Small intestine (tissue), 7 donors: ENCODE data around the gene FAM174A. TPM values are rescaled to one million over a fixed set of nuclear protein-coding genes. Genes with fewer than 3 reads are reported as not detected.
A peak's percentile ranks its signal among the peaks of the same experiment; 100 is the strongest.

Experiments used
- DNase-seq, 2 donors: peaks; one replicate each; pipeline versions ENCODE4 v3.0.0 to v3.0.0-alpha.2; 2013
- FAIRE-seq: peaks from 2 replicates; lab custom pipeline; 2012; peaks lifted over from hg19 to GRCh38; lab: Jason Lieb, UNC
- H3K27ac ChIP-seq, 3 donors: one replicate each; pipeline ENCODE4 v1.5.1; 2013; ENCODE audit warnings: low read length in 2 of 3, mild to moderate bottlenecking in 2 of 3, control low read depth in 1 of 3, inconsistent platforms in 1 of 3, low read depth in 1 of 3, moderate library complexity in 1 of 3
- H3K27me3 ChIP-seq, 3 donors: one replicate each; pipeline ENCODE4 v1.6.1; 2013; ENCODE audit warnings: low read length in 3 of 3, inconsistent platforms in 1 of 3; ENCODE audit not compliant: control insufficient read depth in 3 of 3, insufficient read depth in 3 of 3
- H3K36me3 ChIP-seq, 3 donors: one replicate each; pipeline ENCODE4 v1.6.1; 2013; ENCODE audit warnings: low read length in 3 of 3, inconsistent platforms in 1 of 3, low read depth in 1 of 3, mild to moderate bottlenecking in 1 of 3, moderate library complexity in 1 of 3; ENCODE audit not compliant: control insufficient read depth in 3 of 3, insufficient read depth in 2 of 3
- H3K4me1 ChIP-seq, 3 donors: one replicate each; pipeline ENCODE4 v1.6.1; 2013; ENCODE audit warnings: low read length in 2 of 3, inconsistent platforms in 1 of 3, low read depth in 1 of 3, mild to moderate bottlenecking in 1 of 3, moderate library complexity in 1 of 3; ENCODE audit not compliant: control insufficient read depth in 3 of 3, insufficient read depth in 2 of 3
- H3K4me3 ChIP-seq, 3 donors: one replicate each; pipeline ENCODE4 v1.5.1; 2013; ENCODE audit warnings: low read length in 3 of 3, control low read depth in 1 of 3, inconsistent platforms in 1 of 3, low read depth in 1 of 3, mild to moderate bottlenecking in 1 of 3, moderate library complexity in 1 of 3
- H3K9me3 ChIP-seq, 2 donors: one replicate each; pipeline ENCODE4 v1.6.1; 2013; ENCODE audit warnings: low read depth in 1 of 2, low read length in 1 of 2; ENCODE audit not compliant: control insufficient read depth in 2 of 2, insufficient read depth in 1 of 2
- WGBS, 3 donors: extraction: QIAGEN DNeasy Blood & Tissue Kit; methylation state at CpG; one replicate each; pipeline ENCODE4 v1.1.7; 2013; 5-methylcytosine and 5-hydroxymethylcytosine counted together
- polyA plus RNA-seq, 4 donors: library from polyadenylated mRNA; stranded (reverse) in 3 of 4; unstranded in 1 of 4; fragments of 200-250 nt in 3 of 4; fragments of 120-200 nt in 1 of 4; gene quantifications; one replicate each; pipeline versions ENCODE4 v1.2.1 to v1.2.3, GENCODE V29; 2013
- donor health status: healthy with polysubstance abuse.
- donor health status: control.
- donor health status: control.
- donor health status: Bipolar disorder and iron deficiency.
- donor health status: healthy.

Gene FAM174A
- polyA plus RNA-seq, 4 donors = 8.9 to 22.2 (median 16.2) TPM

GRCh38 chr5:100518377-100518776, 16.8 kb upstream of the FAM174A start:
- Histone ChIP-seq H3K36me3 (no peaks in the 10 kb centered on the region), H3K4me3 (no peak overlapping the region), H3K27me3 (no peaks in the 10 kb centered on the region), H3K4me1 (no peaks in the 10 kb centered on the region), H3K9me3 (peaks cover 0 to 29% of the 10 kb centered on the region in 2 donors), H3K27ac (no peak overlapping the region)
- 83 to 88% (median 86%) methylated on average over 3 of the region's 3 CpGs for WGBS, 3 donors
- no peak for FAIRE-seq
- no peak for DNase-seq

GRCh38 chr5:100519075-100519474, 16.1 kb upstream of the FAM174A start:
- Histone ChIP-seq H3K27ac (no peak overlapping the region), H3K36me3 (no peaks in the 10 kb centered on the region), H3K9me3 (peaks cover 0 to 29% of the 10 kb centered on the region in 2 donors), H3K4me1 (no peaks in the 10 kb centered on the region), H3K4me3 (no peak overlapping the region), H3K27me3 (no peaks in the 10 kb centered on the region)
- FAIRE-seq (no peak), DNase-seq (no peak)

GRCh38 chr5:100520348-100520747, 14.8 kb upstream of the FAM174A start:
- Histone ChIP-seq H3K36me3 (no peaks in the 10 kb centered on the region), H3K27me3 (no peaks in the 10 kb centered on the region), H3K27ac (no peak overlapping the region), H3K9me3 (peaks cover 0 to 29% of the 10 kb centered on the region in 2 donors), H3K4me1 (no peaks in the 10 kb centered on the region), H3K4me3 (no peak overlapping the region)
- FAIRE-seq (no peak), DNase-seq (no peak)
- WGBS, 3 donors = 68 to 100% (median 76%) methylated on average over 1 of the region's 1 CpG

GRCh38 chr5:100537946-100538345, 2.8 kb downstream of the FAM174A start:
- Histone ChIP-seq H3K36me3 (no peaks in the 10 kb centered on the region), H3K27me3 (no peaks in the 10 kb centered on the region), H3K4me3 (no peak overlapping the region), H3K27ac (no peak overlapping the region), H3K4me1 (peaks cover 0 to 4% (median 2%) of the 10 kb centered on the region in 3 donors), H3K9me3 (no peaks in the 10 kb centered on the region)
- DNase-seq (no peak), FAIRE-seq (no peak)
- 88 to 97% (median 97%) methylated on average over 1 of the region's 1 CpG for WGBS, 3 donors

GRCh38 chr5:100539519-100539918, 4.3 kb downstream of the FAM174A start:
- 93 to 97% (median 93%) methylated on average over 3 of the region's 3 CpGs for WGBS, 3 donors
- DNase-seq = no peak

GRCh38 chr5:100542086-100542485, 6.9 kb downstream of the FAM174A start:
- Histone ChIP-seq H3K4me3 (no peak overlapping the region), H3K27me3 (no peaks in the 10 kb centered on the region), H3K27ac (no peak overlapping the region), H3K9me3 (no peaks in the 10 kb centered on the region), H3K36me3 (no peaks in the 10 kb centered on the region), H3K4me1 (no peaks in the 10 kb centered on the region)
- FAIRE-seq (no peak), DNase-seq (no peak)
- 81 to 94% (median 92%) methylated on average over 1 of the region's 1 CpG for WGBS, 3 donors

More at GRCh38 chr5:100539519-100539918, 4.3 kb downstream of the FAM174A start:
- Histone ChIP-seq H3K36me3 (no peaks in the 10 kb centered on the region), H3K4me1 (peaks cover 0 to 4% (median 2%) of the 10 kb centered on the region in 3 donors), H3K9me3 (no peaks in the 10 kb centered on the region), H3K27me3 (no peaks in the 10 kb centered on the region), H3K4me3 (no peak overlapping the region), H3K27ac (no peak overlapping the region)
- no peak for FAIRE-seq

- Histone ChIP-seq H3K36me3 (no peaks in the 10 kb centered on the region), H3K4me1 (no peaks in the 10 kb centered on the region), H3K4me3 (no peak overlapping the region), H3K27me3 (no peaks in the 10 kb centered on the region), H3K9me3 (no peaks in the 10 kb centered on the region), H3K27ac (no peak overlapping the region)
- no peak for DNase-seq
- 92 to 95% (median 93%) methylated on average over 1 of the region's 1 CpG for WGBS, 3 donors
- FAIRE-seq = no peak
Measured at GRCh38 chr5:100546001-100546400, 10.8 kb downstream of the FAM174A start.

- Histone ChIP-seq H3K36me3 (no peaks in the 10 kb centered on the region), H3K27ac (no peak overlapping the region), H3K9me3 (no peaks in the 10 kb centered on the region), H3K4me1 (no peaks in the 10 kb centered on the region), H3K27me3 (no peaks in the 10 kb centered on the region), H3K4me3 (no peak overlapping the region)
- DNase-seq = peak in 1 of 2 donors; percentile 1
- 88 to 95% (median 88%) methylated on average over 1 of the region's 1 CpG for WGBS, 3 donors
- no peak for FAIRE-seq
Measured at GRCh38 chr5:100550531-100551051, 15.4 kb downstream of the FAM174A start.

GRCh38 chr5:100551183-100551582, 16.0 kb downstream of the FAM174A start:
- DNase-seq = no peak
- Histone ChIP-seq H3K27ac (no peak overlapping the region), H3K4me3 (no peak overlapping the region), H3K9me3 (no peaks in the 10 kb centered on the region), H3K27me3 (no peaks in the 10 kb centered on the region), H3K36me3 (no peaks in the 10 kb centered on the region), H3K4me1 (no peaks in the 10 kb centered on the region)
- WGBS, 3 donors = 97 to 100% (median 97%) methylated on average over 3 of the region's 3 CpGs
- FAIRE-seq = no peak
